GM13977 (cell line): ENCODE results near the gene F7.

Experiments used
- DNase-seq: peaks from one replicate; pipeline ENCODE4 v3.0.0; 2012; ENCODE audit warnings: low spot score
- in situ Hi-C: fragments of 300-500 bp; cut with MboI; formaldehyde crosslinking; loops from one replicate; pipeline ENCODE4 v1.12.0; 2022; ENCODE audit warnings: low sequenced_read_pairs, low pct_unique_long_range_greater_than_20kb, mixed read lengths, inconsistent platforms; ENCODE audit not compliant: unreplicated experiment
- TF ChIP-seq, protein P1 (sequence below): IDR thresholded peaks from 2 replicates; pipeline ENCODE4 v1.5.1; 2012; ENCODE audit warnings: mild to moderate bottlenecking, control low read depth; ENCODE audit not compliant: insufficient read depth; ENCODE audit errors: extremely low read depth, missing control alignments

Gene F7

GRCh38 chr13:113115363-113116205 is 10.0 kb downstream of the F7 start:
- TF ChIP-seq, protein P1, sequence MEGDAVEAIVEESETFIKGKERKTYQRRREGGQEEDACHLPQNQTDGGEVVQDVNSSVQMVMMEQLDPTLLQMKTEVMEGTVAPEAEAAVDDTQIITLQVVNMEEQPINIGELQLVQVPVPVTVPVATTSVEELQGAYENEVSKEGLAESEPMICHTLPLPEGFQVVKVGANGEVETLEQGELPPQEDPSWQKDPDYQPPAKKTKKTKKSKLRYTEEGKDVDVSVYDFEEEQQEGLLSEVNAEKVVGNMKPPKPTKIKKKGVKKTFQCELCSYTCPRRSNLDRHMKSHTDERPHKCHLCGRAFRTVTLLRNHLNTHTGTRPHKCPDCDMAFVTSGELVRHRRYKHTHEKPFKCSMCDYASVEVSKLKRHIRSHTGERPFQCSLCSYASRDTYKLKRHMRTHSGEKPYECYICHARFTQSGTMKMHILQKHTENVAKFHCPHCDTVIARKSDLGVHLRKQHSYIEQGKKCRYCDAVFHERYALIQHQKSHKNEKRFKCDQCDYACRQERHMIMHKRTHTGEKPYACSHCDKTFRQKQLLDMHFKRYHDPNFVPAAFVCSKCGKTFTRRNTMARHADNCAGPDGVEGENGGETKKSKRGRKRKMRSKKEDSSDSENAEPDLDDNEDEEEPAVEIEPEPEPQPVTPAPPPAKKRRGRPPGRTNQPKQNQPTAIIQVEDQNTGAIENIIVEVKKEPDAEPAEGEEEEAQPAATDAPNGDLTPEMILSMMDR, result no peak
- no peak for DNase-seq
- in situ Hi-C loops, result no loop called here

- TF ChIP-seq, protein P1, result no peak
- in situ Hi-C loops, result no loop called here
- no peak for DNase-seq
Measured at GRCh38 chr13:113116206-113116800, 10.7 kb downstream of the F7 start.

- no peak for DNase-seq
- TF ChIP-seq, protein P1, result no peak
- in situ Hi-C loops, result no loop called here
Measured at GRCh38 chr13:113116871-113117271, 11.3 kb downstream of the F7 start.

GRCh38 chr13:113117335-113117872 is 11.8 kb downstream of the F7 start:
- DNase-seq, result no peak
- in situ Hi-C loops, result no loop called here

DNA sequence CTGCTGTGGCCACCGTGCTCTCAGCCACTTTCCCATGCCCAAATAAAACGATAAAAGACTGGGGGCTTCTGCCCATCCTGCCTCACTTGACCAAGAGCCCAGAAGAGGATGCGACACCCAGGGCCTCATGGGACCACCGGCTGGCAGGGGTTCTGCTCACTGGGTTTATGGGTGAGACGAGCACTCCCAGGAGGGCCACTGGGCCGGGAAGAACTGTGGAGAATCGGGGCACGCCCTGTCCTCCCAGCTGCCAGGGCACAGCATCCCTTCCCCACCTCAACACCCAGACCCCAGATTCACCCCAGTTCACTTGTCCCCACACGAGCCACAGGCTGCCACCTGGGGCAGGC is 12.3 kb downstream of the F7 start:
- no peak for DNase-seq
- TF ChIP-seq, protein P1, result no peak
- in situ Hi-C loops, result no loop called here

More at GRCh38 chr13:113117335-113117872, 11.8 kb downstream of the F7 start:
- TF ChIP-seq, protein P1, result no peak

DNA sequence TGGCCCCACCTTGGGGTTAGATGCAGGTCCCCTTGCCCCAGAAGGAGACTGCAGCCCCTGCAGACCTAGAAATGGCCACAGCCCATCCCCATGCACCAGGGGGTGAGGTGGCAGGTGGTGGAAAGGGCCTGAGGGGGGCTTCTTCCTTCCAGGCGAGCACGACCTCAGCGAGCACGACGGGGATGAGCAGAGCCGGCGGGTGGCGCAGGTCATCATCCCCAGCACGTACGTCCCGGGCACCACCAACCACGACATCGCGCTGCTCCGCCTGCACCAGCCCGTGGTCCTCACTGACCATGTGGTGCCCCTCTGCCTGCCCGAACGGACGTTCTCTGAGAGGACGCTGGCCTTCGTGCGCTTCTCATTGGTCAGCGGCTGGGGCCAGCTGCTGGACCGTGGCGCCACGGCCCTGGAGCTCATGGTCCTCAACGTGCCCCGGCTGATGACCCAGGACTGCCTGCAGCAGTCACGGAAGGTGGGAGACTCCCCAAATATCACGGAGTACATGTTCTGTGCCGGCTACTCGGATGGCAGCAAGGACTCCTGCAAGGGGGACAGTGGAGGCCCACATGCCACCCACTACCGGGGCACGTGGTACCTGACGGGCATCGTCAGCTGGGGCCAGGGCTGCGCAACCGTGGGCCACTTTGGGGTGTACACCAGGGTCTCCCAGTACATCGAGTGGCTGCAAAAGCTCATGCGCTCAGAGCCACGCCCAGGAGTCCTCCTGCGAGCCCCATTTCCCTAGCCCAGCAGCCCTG is 12.8 kb downstream of the F7 start:
- TF ChIP-seq, protein P1, result no peak
- in situ Hi-C loops, result no loop called here

More for the DNA sequence above, 12.8 kb downstream of the F7 start:
- DNase-seq, result no peak
